Upper lobe of right lung (tissue), 1 donor: ENCODE data around the gene PRKN. TPM values are rescaled to one million over a fixed set of nuclear protein-coding genes. Genes with fewer than 3 reads are reported as not detected.

ENCODE experiments used
- ATAC-seq: fragments of 200-7000 bp; cut with Tn5 transposase; one replicate; pipeline ENCODE4 v1.9.1; 2020; ENCODE audit warnings: mild to moderate bottlenecking, moderate library complexity
- DNase-seq: peaks from one replicate; pipeline ENCODE4 v3.0.0-alpha.2; 2020
- H3K27ac ChIP-seq: fragments of 200-600 bp; one replicate; pipeline ENCODE4 v1.8.0; 2022
- H3K27me3 ChIP-seq: fragments of 200-600 bp; one replicate; pipeline ENCODE4 v1.8.0; 2022; ENCODE audit warnings: mild to moderate bottlenecking
- H3K36me3 ChIP-seq: fragments of 200-600 bp; one replicate; pipeline ENCODE4 v1.8.0; 2022
- H3K4me1 ChIP-seq: fragments of 200-600 bp; one replicate; pipeline ENCODE4 v1.8.0; 2022
- H3K4me3 ChIP-seq: fragments of 200-600 bp; one replicate; pipeline ENCODE4 v1.8.0; 2022; ENCODE audit warnings: mild to moderate bottlenecking
- H3K9me3 ChIP-seq: fragments of 200-600 bp; one replicate; pipeline ENCODE4 v1.8.0; 2022
- CTCF ChIP-seq: fragments of 200-600 bp; IDR thresholded peaks from one replicate; pipeline ENCODE4 v1.8.0; 2022; ENCODE audit warnings: antibody characterized with exemption
- intact Hi-C: fragments of 100-400 bp; cut with DNase I; formaldehyde crosslinking; loops from one replicate; pipeline ENCODE4 v1.11.0; 2022
- total RNA-seq: library from RNA; stranded (reverse); fragmentation: NEBNext Ultra II Directional; extraction: Animal tissue kit (Norgen Biotek cat#: 25700); gene quantifications from one replicate; pipeline ENCODE4 v1.2.1, GENCODE V29; 2021
- donor health status: DM: no; HTN: yes; CAD: no; lungs with severe emphysema.

The PRKN gene
- total RNA-seq, 1 donor from 2014 or later = 2.7 TPM

DNA sequence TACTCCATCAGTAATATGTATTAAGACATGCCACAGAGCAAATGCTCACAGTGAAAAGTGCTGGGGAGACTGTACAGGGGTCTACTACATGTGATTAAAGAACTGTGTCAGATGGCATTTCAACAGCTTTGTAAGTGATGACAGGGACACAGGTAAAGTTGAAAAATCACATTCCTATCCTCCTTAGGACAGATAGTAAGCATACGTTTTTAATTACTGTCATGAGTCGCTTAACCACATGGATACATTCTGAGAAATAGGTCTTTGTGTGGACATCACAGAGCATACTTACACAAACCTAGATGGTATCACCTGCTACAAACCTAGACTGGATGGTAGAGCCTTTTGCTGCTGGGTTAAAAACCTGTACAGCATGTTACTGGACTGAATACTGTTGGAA, 807.9 kb downstream of the PRKN start:
- no peaks in the 10 kb centered on the region for H3K27me3 ChIP-seq
- ATAC-seq = no peak

GRCh38 chr6:161918628-161919205, 808.8 kb downstream of the PRKN start:
- no peaks in the 10 kb centered on the region for H3K4me1 ChIP-seq
- ATAC-seq (no peak), DNase-seq (no peak)
- no peaks in the 10 kb centered on the region for H3K27me3 ChIP-seq
- TF ChIP-seq CTCF = no peak
- H3K36me3 ChIP-seq = no peaks in the 10 kb centered on the region
- H3K9me3 ChIP-seq = no peaks in the 10 kb centered on the region
- no peak overlapping the region for H3K4me3 ChIP-seq
- intact Hi-C loops = no loop called here
- no peak overlapping the region for H3K27ac ChIP-seq

More for the DNA sequence above, 807.9 kb downstream of the PRKN start:
- TF ChIP-seq CTCF = no peak
- Histone ChIP-seq H3K4me1 (no peaks in the 10 kb centered on the region), H3K4me3 (no peak overlapping the region), H3K36me3 (no peaks in the 10 kb centered on the region), H3K9me3 (no peaks in the 10 kb centered on the region), H3K27ac (no peak overlapping the region)
- intact Hi-C loops = no loop called here
- DNase-seq = no peak

- ATAC-seq = no peak
- intact Hi-C loops = no loop called here
- no peak overlapping the region for H3K27ac ChIP-seq
- no peaks in the 10 kb centered on the region for H3K9me3 ChIP-seq
- H3K36me3 ChIP-seq = no peaks in the 10 kb centered on the region
- no peak for TF ChIP-seq CTCF
- DNase-seq = no peak
- no peaks in the 10 kb centered on the region for H3K4me1 ChIP-seq
- H3K27me3 ChIP-seq = no peaks in the 10 kb centered on the region
- H3K4me3 ChIP-seq = no peak overlapping the region
Measured at GRCh38 chr6:161918109-161918531, 809.4 kb downstream of the PRKN start.

DNA sequence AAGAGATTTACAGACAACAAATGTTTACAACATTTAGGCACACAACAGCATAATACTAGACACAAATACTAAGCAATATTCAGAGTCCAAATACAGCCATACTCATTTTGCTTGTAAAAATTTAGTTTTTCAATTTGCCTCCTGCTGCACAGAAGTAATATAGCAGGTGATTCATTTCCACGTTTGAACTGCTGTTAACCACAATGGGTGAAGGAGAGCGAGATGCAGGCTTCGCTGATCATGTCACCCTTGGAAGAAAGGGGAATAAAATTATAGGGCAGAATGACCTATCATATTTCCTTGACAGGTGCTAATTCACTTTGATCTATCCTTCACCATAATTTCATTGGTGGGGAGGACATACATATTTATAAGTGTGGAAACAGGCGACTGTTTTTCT, 809.9 kb downstream of the PRKN start:
- intact Hi-C loops = no loop called here
- no peaks in the 10 kb centered on the region for H3K4me1 ChIP-seq
- DNase-seq (no peak), ATAC-seq (no peak)
- H3K27me3 ChIP-seq = no peaks in the 10 kb centered on the region
- H3K4me3 ChIP-seq = no peak overlapping the region
- no peaks in the 10 kb centered on the region for H3K9me3 ChIP-seq
- no peak for TF ChIP-seq CTCF
- H3K27ac ChIP-seq = no peak overlapping the region
- H3K36me3 ChIP-seq = no peaks in the 10 kb centered on the region

GRCh38 chr6:161915456-161915964, 812.1 kb downstream of the PRKN start:
- H3K27me3 ChIP-seq = no peaks in the 10 kb centered on the region
- ATAC-seq (no peak), DNase-seq (no peak)
- no peaks in the 10 kb centered on the region for H3K9me3 ChIP-seq
- H3K36me3 ChIP-seq = no peaks in the 10 kb centered on the region
- H3K4me1 ChIP-seq = no peaks in the 10 kb centered on the region
- no peak overlapping the region for H3K27ac ChIP-seq
- no peak for TF ChIP-seq CTCF
- no peak overlapping the region for H3K4me3 ChIP-seq
- intact Hi-C loops = no loop called here

DNA sequence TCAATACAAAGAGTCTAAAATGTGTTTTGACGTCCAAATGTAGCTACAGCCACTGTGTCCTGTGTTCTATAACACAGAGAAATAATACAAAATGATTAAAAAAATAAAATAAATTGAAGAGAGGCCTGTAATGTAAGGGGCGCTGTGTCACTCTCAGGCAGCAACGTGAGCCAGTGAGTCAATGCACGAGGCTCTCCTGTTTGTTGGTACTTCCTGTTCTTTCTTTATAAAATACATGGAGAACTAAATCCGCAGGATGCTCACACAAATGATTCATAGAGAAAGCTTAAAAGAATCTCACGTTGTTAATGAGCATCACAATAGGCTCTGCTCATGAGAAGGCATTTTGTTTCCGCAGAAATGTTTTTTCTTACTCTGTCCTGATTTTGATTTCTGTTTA, 818.7 kb downstream of the PRKN start:
- H3K4me1 ChIP-seq = no peaks in the 10 kb centered on the region
- intact Hi-C loops = no loop called here
- H3K27ac ChIP-seq = no peak overlapping the region
- H3K9me3 ChIP-seq = no peaks in the 10 kb centered on the region
- no peak for ATAC-seq
- no peaks in the 10 kb centered on the region for H3K27me3 ChIP-seq
- H3K4me3 ChIP-seq = no peak overlapping the region
- no peak for DNase-seq
- no peaks in the 10 kb centered on the region for H3K36me3 ChIP-seq
- TF ChIP-seq CTCF = no peak
